Liver (tissue), 9 donors: Measurements from ENCODE around the gene C3orf20. TPM values are rescaled to one million over a fixed set of nuclear protein-coding genes. Genes with fewer than 3 reads are reported as not detected.

Experiments
- DNase-seq: peaks from one replicate; pipeline ENCODE4 v3.0.0-alpha.2; 2017; ENCODE audit warnings: low spot score
- H3K27ac ChIP-seq, 2 donors: one replicate each; pipeline ENCODE4 v1.7.0; 2013; ENCODE audit warnings: inconsistent platforms in 2 of 2, low read length in 2 of 2, control low read depth in 1 of 2, low read depth in 1 of 2, mild to moderate bottlenecking in 1 of 2
- H3K27me3 ChIP-seq, 4 donors: one replicate each; pipeline versions ENCODE4 v1.6.1 to v1.7.0; 2013; ENCODE audit warnings: low read length in 3 of 4, inconsistent platforms in 1 of 4, mild to moderate bottlenecking in 1 of 4, moderate library complexity in 1 of 4; ENCODE audit not compliant: control insufficient read depth in 4 of 4, insufficient read depth in 4 of 4
- H3K36me3 ChIP-seq, 4 donors: one replicate each; pipeline versions ENCODE4 v1.6.1 to v1.7.0; 2013; ENCODE audit warnings: low read length in 3 of 4, mild to moderate bottlenecking in 3 of 4, low read depth in 1 of 4, moderate library complexity in 1 of 4; ENCODE audit not compliant: control insufficient read depth in 4 of 4, insufficient read depth in 3 of 4
- H3K4me1 ChIP-seq, 4 donors: one replicate each; pipeline versions ENCODE4 v1.6.1 to v1.7.0; 2013; ENCODE audit warnings: low read length in 3 of 4, mild to moderate bottlenecking in 3 of 4, moderate library complexity in 1 of 4; ENCODE audit not compliant: control insufficient read depth in 4 of 4, insufficient read depth in 4 of 4
- H3K4me3 ChIP-seq, 3 donors: one replicate each; pipeline versions ENCODE4 v1.6.1 to v1.7.0; 2013; ENCODE audit warnings: low read length in 3 of 3, control low read depth in 1 of 3, low read depth in 1 of 3, mild to moderate bottlenecking in 1 of 3
- H3K9ac ChIP-seq, 2 donors: one replicate each; pipeline ENCODE4 v1.7.0; 2013; ENCODE audit warnings: low read length in 2 of 2, mild to moderate bottlenecking in 2 of 2, moderate library complexity in 2 of 2, control low read depth in 1 of 2, low read depth in 1 of 2
- H3K9me3 ChIP-seq, 4 donors: one replicate each; pipeline versions ENCODE4 v1.6.1 to v1.7.0; 2013; ENCODE audit warnings: low read length in 3 of 4; ENCODE audit not compliant: control insufficient read depth in 4 of 4
- EGR1 ChIP-seq, 2 donors: IDR thresholded peaks; 2 replicates each; pipeline ENCODE4 v1.6.1; 2016 to 2018; ENCODE audit warnings: antibody characterized with exemption in 2 of 2, low read depth in 2 of 2
- FOXA1 ChIP-seq: IDR thresholded peaks from 2 replicates; pipeline ENCODE4 v1.6.1; 2016; ENCODE audit warnings: antibody characterized with exemption
- FOXA2 ChIP-seq: IDR thresholded peaks from 2 replicates; pipeline ENCODE4 v1.6.1; 2016; ENCODE audit warnings: antibody characterized with exemption
- GABPA ChIP-seq, 2 donors: IDR thresholded peaks in 1 of 2; conservative IDR thresholded peaks in 1 of 2; 2 replicates each; pipeline ENCODE4 v1.6.1; 2016; ENCODE audit warnings: antibody characterized with exemption in 2 of 2, mild to moderate bottlenecking in 1 of 2, moderate library complexity in 1 of 2
- HNF4A ChIP-seq, 2 donors: conservative IDR thresholded peaks; 2 replicates each; pipeline ENCODE4 v1.6.1; 2016; ENCODE audit warnings: antibody characterized with exemption in 2 of 2, mild to moderate bottlenecking in 2 of 2
- HNF4G ChIP-seq: IDR thresholded peaks from 2 replicates; pipeline ENCODE4 v1.6.1; 2016; ENCODE audit warnings: antibody characterized with exemption
- JUND ChIP-seq, 2 donors: IDR thresholded peaks; 2 replicates each; pipeline ENCODE4 v1.6.1; 2016; ENCODE audit warnings: antibody characterized with exemption in 2 of 2
- NR2F2 ChIP-seq: IDR thresholded peaks from 2 replicates; pipeline ENCODE4 v1.6.1; 2016; ENCODE audit warnings: antibody characterized with exemption
- RAD21 ChIP-seq, 2 donors: IDR thresholded peaks; 2 replicates each; pipeline ENCODE4 v1.6.1; 2016; ENCODE audit warnings: antibody characterized with exemption in 2 of 2, mild to moderate bottlenecking in 2 of 2
- RXRA ChIP-seq, 2 donors: IDR thresholded peaks; 2 replicates each; pipeline ENCODE4 v1.6.1; 2017 to 2018; ENCODE audit warnings: antibody characterized with exemption in 2 of 2, mild to moderate bottlenecking in 1 of 2
- SP1 ChIP-seq: IDR thresholded peaks from 2 replicates; pipeline ENCODE4 v1.6.1; 2018; ENCODE audit warnings: antibody characterized with exemption, mild to moderate bottlenecking
- YY1 ChIP-seq: IDR thresholded peaks from 2 replicates; pipeline ENCODE4 v1.6.1; 2016; ENCODE audit warnings: antibody characterized with exemption, mild to moderate bottlenecking
- WGBS: extraction: QIAGEN DNeasy Blood & Tissue Kit; methylation state at CpG from one replicate; pipeline ENCODE4 v1.1.7; 2013; 5-methylcytosine and 5-hydroxymethylcytosine counted together
- polyA plus RNA-seq, 2 donors: library from polyadenylated mRNA; stranded (reverse) in 1 of 2; unstranded in 1 of 2; fragments of 200-250 nt in 1 of 2; fragments of >200 nt in 1 of 2; fragmentation: Nextera tagmentation in 1 of 2; extraction: Ambion mirVana in 1 of 2; gene quantifications; one replicate each; pipeline versions ENCODE4 v1.2.1 to v1.2.3, GENCODE V29; 2013 to 2015
- total RNA-seq, 2 donors: library from RNA; depleted of rRNA; stranded (reverse); fragments of >200 nt; gene quantifications; one replicate each; pipeline ENCODE4 v1.2.3, GENCODE V29; 2014
- TF ChIP-seq, protein P1 (sequence below): IDR thresholded peaks from 2 replicates; pipeline ENCODE4 v1.6.1; 2016; ENCODE audit warnings: antibody characterized with exemption
- TF ChIP-seq, protein P2 (sequence below): fragments of 150-350 bp; IDR thresholded peaks from 2 replicates; pipeline ENCODE4 v1.5.1; 2017; ENCODE audit warnings: improper control_type of control experiment, low read depth, low read length; ENCODE audit not compliant: missing input control
- TF ChIP-seq, protein P3 (sequence below): IDR thresholded peaks from 2 replicates; pipeline ENCODE4 v1.6.1; 2016; ENCODE audit warnings: antibody characterized with exemption
- TF ChIP-seq, protein P4 (sequence below): IDR thresholded peaks from 2 replicates; pipeline ENCODE4 v1.6.1; 2016; ENCODE audit warnings: antibody characterized with exemption, mild to moderate bottlenecking
- donor health status: healthy.
- donor health status: healthy.
- donor health status: healthy.
- donor health status: healthy.
- donor health status: healthy.

C3orf20 gene
- total and polyA plus RNA-seq, 4 donors, result 0.05 to 0.08 TPM; not detected in 2

DNA sequence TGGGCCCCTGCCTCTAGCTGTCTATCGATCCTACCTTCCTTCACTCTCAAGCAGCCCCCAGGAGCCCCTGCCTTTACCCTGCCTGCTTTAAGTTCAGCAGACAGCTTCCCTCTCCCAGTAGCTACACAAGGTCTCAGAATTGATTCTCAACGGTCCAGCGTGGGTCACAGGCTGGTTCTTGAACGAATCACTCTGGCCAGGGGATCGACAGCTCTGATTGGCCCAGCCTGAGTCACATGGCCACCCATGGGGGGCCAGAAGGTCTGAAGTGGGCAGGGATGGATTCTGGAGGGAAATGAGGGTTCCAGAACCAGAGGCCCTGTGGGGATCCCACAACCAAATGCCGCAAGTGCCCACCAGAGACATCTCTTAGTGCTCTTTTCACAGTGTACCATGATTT lies 47.1 kb upstream of the C3orf20 start:
- TF ChIP-seq GABPA (IDR thresholded peaks at IDR 0.05 in 1 of 2, conservative IDR thresholded peaks at IDR 0.05 in 1 of 2) (no peak), JUND (IDR thresholded peaks at IDR 0.05) (no peak), FOXA1 (no peak), SP1 (no peak), EGR1 (IDR thresholded peaks at IDR 0.05; ENCODE audit: low read depth in 2 of 2) (no peak), NR2F2 (no peak), YY1 (no peak), RXRA (IDR thresholded peaks at IDR 0.05) (no peak), HNF4G (no peak), FOXA2 (no peak), RAD21 (IDR thresholded peaks at IDR 0.05) (no peak)
- TF ChIP-seq, protein P1, sequence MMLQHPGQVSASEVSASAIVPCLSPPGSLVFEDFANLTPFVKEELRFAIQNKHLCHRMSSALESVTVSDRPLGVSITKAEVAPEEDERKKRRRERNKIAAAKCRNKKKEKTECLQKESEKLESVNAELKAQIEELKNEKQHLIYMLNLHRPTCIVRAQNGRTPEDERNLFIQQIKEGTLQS, result no peak
- TF ChIP-seq, protein P2, sequence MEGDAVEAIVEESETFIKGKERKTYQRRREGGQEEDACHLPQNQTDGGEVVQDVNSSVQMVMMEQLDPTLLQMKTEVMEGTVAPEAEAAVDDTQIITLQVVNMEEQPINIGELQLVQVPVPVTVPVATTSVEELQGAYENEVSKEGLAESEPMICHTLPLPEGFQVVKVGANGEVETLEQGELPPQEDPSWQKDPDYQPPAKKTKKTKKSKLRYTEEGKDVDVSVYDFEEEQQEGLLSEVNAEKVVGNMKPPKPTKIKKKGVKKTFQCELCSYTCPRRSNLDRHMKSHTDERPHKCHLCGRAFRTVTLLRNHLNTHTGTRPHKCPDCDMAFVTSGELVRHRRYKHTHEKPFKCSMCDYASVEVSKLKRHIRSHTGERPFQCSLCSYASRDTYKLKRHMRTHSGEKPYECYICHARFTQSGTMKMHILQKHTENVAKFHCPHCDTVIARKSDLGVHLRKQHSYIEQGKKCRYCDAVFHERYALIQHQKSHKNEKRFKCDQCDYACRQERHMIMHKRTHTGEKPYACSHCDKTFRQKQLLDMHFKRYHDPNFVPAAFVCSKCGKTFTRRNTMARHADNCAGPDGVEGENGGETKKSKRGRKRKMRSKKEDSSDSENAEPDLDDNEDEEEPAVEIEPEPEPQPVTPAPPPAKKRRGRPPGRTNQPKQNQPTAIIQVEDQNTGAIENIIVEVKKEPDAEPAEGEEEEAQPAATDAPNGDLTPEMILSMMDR, result no peak
- TF ChIP-seq, protein P3, sequence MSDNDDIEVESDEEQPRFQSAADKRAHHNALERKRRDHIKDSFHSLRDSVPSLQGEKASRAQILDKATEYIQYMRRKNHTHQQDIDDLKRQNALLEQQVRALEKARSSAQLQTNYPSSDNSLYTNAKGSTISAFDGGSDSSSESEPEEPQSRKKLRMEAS, result no peak
- TF ChIP-seq, protein P4, sequence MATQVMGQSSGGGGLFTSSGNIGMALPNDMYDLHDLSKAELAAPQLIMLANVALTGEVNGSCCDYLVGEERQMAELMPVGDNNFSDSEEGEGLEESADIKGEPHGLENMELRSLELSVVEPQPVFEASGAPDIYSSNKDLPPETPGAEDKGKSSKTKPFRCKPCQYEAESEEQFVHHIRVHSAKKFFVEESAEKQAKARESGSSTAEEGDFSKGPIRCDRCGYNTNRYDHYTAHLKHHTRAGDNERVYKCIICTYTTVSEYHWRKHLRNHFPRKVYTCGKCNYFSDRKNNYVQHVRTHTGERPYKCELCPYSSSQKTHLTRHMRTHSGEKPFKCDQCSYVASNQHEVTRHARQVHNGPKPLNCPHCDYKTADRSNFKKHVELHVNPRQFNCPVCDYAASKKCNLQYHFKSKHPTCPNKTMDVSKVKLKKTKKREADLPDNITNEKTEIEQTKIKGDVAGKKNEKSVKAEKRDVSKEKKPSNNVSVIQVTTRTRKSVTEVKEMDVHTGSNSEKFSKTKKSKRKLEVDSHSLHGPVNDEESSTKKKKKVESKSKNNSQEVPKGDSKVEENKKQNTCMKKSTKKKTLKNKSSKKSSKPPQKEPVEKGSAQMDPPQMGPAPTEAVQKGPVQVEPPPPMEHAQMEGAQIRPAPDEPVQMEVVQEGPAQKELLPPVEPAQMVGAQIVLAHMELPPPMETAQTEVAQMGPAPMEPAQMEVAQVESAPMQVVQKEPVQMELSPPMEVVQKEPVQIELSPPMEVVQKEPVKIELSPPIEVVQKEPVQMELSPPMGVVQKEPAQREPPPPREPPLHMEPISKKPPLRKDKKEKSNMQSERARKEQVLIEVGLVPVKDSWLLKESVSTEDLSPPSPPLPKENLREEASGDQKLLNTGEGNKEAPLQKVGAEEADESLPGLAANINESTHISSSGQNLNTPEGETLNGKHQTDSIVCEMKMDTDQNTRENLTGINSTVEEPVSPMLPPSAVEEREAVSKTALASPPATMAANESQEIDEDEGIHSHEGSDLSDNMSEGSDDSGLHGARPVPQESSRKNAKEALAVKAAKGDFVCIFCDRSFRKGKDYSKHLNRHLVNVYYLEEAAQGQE, result no peak
- WGBS, result 91% methylated on average over 6 of the region's 6 CpGs

DNA sequence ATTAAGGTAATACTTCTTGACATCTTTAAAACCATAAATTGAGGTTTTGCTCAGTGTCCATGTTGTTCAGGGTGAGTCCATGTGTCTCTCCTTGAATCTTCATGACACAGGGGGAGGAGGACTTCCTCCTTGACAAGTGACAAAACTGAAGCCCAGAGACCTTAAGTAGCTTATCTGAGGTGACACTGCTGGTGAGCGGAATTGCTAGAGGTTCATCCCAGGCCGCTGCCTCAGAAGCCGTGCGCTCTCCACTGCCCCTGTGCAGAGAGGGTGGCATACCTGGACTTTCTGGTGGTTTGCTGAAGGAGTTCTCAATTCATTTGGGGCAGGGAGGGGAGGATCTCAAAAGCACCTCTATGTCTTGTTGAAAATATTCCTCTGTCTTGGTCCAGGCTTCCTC lies 46.5 kb upstream of the C3orf20 start:
- WGBS, result 73% methylated on average over 4 of the region's 4 CpGs
- Histone ChIP-seq H3K9ac (no peak overlapping the region), H3K27ac (no peak overlapping the region), H3K9me3 (peaks cover 0 to 2% (median 0%) of the 10 kb centered on the region in 4 donors), H3K4me3 (no peak overlapping the region), H3K27me3 (no peaks in the 10 kb centered on the region), H3K4me1 (peaks cover 0 to 25% (median 24%) of the 10 kb centered on the region in 4 donors), H3K36me3 (no peaks in the 10 kb centered on the region)
- TF ChIP-seq, protein P4, result no peak
- TF ChIP-seq RAD21 (IDR thresholded peaks at IDR 0.05) (no peak), FOXA1 (no peak), GABPA (IDR thresholded peaks at IDR 0.05 in 1 of 2, conservative IDR thresholded peaks at IDR 0.05 in 1 of 2) (no peak), HNF4A (conservative IDR thresholded peaks at IDR 0.05) (no peak)
- TF ChIP-seq, protein P2, result no peak
- no peak for DNase-seq

More for the DNA sequence above, 47.1 kb upstream of the C3orf20 start:
- H3K4me3 ChIP-seq, result no peak overlapping the region
- H3K9me3 ChIP-seq, result peaks cover 0 to 2% (median 0%) of the 10 kb centered on the region in 4 donors
- no peaks in the 10 kb centered on the region for H3K36me3 ChIP-seq
- no peak for DNase-seq
- peaks cover 0 to 29% (median 22%) of the 10 kb centered on the region in 4 donors for H3K4me1 ChIP-seq
- no peak overlapping the region for H3K9ac ChIP-seq
- no peaks in the 10 kb centered on the region for H3K27me3 ChIP-seq
- no peak overlapping the region for H3K27ac ChIP-seq
